Stimulated activated effector memory CD8-positive, alpha-beta T cell treated with anti-CD3 and anti-CD28 coated beads, Interleukin-12 subunit alpha, Interleukin-12 subunit beta, amount 100 ng/mL, for 72 hours (primary cell): Measurements from ENCODE around the gene SYCE1L.

Source experiments
- ATAC-seq: fragments of 150-1000 bp; cut with Tn5 transposase; 2 replicates; pipeline ENCODE4 v1.10.0; 2021
- DNase-seq, 2 donors: peaks; one replicate each; pipeline ENCODE4 v3.0.0; 2021 to 2022; ENCODE audit warnings: low spot score in 2 of 2
- H3K27ac Mint-ChIP-seq: one replicate; pipeline ENCODE4 v1.8.0; 2022; ENCODE audit warnings: mild to moderate bottlenecking, mixed read lengths
- H3K36me3 Mint-ChIP-seq: one replicate; pipeline ENCODE4 v1.8.0; 2022; ENCODE audit warnings: mild to moderate bottlenecking, mixed read lengths
- H3K4me1 Mint-ChIP-seq: one replicate; pipeline ENCODE4 v1.8.0; 2022; ENCODE audit warnings: mixed read lengths
- H3K4me3 Mint-ChIP-seq: one replicate; pipeline ENCODE4 v1.8.0; 2022; ENCODE audit warnings: mild to moderate bottlenecking, mixed read lengths
- H3K9me3 Mint-ChIP-seq: one replicate; pipeline ENCODE4 v1.8.0; 2022; ENCODE audit warnings: mixed read lengths

The SYCE1L gene

DNA sequence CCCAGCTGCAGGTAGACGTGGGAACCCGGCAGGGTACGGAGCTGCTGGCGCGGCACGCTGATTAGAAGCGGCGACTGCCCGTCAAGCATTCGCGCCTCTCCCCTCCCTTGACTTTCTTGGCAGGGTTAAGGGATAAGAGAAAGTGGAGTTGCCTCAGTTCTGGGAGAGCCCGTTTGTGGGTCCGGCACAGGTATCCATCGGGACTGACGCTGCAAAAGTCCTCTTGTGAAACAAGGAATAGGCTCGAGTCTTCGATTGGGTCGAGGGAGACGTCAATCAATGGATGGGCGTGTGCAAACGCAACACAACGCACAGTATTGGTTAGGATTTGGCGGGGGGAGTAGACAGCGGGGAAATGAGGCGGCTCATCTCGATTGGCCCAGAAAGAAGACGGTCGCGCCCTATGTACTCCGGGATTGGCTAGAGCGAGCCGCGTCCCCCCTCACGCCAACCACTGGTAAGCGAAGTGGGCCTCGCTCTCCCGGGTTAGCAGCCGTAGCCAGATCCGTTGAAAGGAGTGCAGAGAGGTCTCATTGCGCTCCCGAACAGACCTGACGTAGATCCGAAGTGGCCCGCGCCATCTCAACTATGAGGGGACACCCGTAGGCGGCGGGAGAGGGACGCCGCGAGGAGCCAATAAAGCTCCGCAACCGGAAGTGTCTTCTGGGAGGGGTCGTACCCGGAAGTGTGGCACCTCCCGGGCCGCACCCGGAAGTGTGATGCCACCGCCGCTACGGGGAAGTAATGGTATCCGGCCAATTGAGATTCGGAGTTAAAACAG is 8.5 kb upstream of the SYCE1L start, which contains the start of gene MON1B:
MON1B (plus strand) TSS at position 713 of the 781 bp plus-strand sequence. CDS start 296 bp downstream, outside the sequence.
- Mint-ChIP-seq H3K4me3 (peak within 1 kb of the TSS; percentile 88), H3K36me3 (peaks cover 39% of the 10 kb centered on the region), H3K27ac (peak within 1 kb of the TSS; percentile 99), H3K9me3 (no peaks in the 10 kb centered on the region), H3K4me1 (peaks cover 45% of the 10 kb centered on the region)
- ATAC-seq (peak; percentile 98), DNase-seq (peak; percentile 77 to 95)

DNA sequence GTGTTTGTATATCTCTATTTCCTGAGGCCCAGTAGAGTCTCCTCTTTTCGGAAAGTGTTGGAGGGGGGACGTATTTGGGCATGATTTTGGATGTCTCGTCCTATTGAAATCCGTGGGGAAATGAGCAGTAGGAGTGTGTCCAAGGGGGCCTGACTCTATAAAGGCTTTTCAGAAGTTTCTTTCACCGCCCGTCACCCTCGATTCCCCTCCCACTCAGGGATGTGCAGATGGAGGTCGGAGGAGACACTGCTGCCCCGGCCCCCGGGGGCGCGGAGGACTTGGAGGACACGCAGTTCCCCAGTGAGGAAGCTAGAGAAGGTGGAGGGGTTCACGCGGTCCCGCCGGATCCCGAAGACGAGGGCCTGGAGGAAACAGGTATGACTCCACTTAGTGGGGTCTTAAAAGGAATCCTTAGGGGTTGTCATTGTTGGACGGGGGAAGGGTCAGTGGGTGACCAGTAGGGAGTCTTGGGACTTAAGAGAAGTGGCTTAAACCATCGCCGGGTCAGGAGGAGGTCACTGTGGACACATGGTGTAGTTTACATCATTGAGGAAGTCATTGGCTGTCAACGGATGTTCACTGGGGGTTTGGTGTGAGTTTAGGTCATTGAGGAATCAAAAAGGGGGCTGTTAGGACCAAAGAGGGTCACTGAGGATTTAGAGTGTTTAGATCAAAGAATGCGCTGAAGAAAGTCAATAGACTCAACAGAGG is 7.8 kb upstream of the SYCE1L start:
- peak overlapping the region; percentile 99 for H3K27ac Mint-ChIP-seq
- peaks cover 47% of the 10 kb centered on the region for H3K36me3 Mint-ChIP-seq
- ATAC-seq, result no peak
- peaks cover 48% of the 10 kb centered on the region for H3K4me1 Mint-ChIP-seq
- DNase-seq, result no peak
- peak overlapping the region; percentile 88 for H3K4me3 Mint-ChIP-seq
- H3K9me3 Mint-ChIP-seq, result no peaks in the 10 kb centered on the region

DNA sequence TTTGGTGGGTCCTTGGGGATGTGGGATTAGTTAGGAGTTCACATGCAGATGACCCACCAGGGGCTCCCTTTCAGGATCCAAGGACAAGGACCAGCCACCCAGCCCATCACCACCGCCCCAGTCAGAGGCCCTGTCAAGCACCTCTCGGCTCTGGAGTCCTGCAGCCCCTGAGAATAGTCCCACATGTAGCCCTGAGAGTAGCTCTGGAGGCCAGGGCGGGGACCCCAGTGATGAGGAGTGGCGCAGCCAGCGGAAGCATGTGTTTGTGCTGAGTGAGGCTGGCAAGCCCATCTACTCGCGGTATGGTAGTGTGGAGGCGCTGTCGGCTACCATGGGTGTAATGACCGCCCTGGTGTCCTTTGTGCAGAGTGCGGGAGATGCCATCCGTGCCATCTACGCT is 5.8 kb upstream of the SYCE1L start:
- ATAC-seq (no peak), DNase-seq (no peak)
- Mint-ChIP-seq H3K27ac (peak overlapping the region; percentile 99), H3K36me3 (peaks cover 66% of the 10 kb centered on the region), H3K9me3 (no peaks in the 10 kb centered on the region), H3K4me1 (peaks cover 48% of the 10 kb centered on the region), H3K4me3 (peak overlapping the region; percentile 88)

DNA sequence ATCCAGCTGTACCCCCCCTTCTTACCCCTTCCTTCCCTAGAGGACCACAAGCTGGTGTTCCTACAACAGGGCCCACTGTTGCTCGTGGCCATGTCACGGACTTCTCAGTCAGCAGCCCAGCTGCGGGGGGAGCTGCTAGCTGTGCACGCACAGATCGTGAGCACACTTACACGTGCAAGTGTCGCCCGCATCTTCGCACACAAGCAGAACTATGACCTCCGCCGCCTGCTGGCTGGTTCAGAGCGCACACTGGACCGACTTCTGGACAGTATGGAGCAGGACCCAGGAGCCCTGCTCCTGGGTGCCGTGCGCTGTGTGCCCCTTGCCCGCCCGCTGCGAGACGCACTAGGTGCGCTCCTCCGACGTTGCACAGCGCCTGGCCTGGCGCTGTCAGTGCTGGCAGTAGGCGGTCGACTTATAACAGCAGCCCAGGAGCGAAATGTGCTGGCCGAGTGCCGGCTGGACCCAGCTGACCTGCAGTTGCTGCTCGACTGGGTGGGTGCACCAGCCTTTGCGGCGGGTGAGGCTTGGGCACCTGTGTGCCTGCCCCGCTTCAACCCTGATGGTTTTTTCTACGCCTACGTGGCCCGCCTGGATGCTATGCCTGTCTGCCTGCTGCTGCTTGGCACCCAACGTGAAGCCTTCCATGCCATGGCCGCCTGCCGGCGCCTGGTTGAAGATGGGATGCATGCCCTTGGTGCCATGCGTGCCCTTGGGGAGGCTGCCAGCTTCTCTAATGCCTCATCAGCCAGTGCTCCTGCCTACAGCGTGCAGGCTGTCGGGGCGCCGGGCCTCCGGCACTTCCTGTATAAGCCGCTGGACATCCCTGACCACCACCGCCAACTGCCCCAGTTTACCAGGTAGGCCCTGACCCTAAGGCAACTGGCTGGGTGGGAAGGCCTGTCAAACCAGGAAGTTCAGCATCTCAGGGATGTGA is 4.6 kb upstream of the SYCE1L start:
- H3K4me3 Mint-ChIP-seq, result no peak overlapping the region
- peaks cover 78% of the 10 kb centered on the region for H3K36me3 Mint-ChIP-seq
- ATAC-seq (no peak), DNase-seq (no peak)
- peaks cover 48% of the 10 kb centered on the region for H3K4me1 Mint-ChIP-seq
- H3K9me3 Mint-ChIP-seq, result no peaks in the 10 kb centered on the region
- no peak overlapping the region for H3K27ac Mint-ChIP-seq

DNA sequence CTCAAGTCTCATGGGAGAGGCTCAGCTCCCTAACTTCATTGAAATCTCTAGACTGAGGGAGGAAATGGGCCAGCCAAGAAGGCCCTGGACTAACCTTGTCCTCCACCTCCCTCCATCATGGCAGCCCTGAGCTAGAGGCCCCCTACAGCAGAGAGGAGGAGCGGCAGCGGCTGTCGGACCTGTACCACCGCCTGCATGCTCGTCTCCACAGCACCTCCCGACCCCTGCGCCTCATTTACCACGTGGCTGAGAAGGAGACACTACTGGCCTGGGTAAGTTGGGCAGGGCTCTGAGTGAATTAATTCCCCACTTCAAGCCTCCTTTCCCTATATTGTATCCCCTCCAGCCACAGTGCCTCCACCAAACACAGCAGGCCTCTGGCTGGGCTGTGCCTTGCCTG is 3.8 kb upstream of the SYCE1L start:
- Mint-ChIP-seq H3K27ac (peak overlapping the region; percentile 39), H3K4me3 (no peak overlapping the region), H3K9me3 (no peaks in the 10 kb centered on the region), H3K4me1 (peaks cover 48% of the 10 kb centered on the region), H3K36me3 (peaks cover 87% of the 10 kb centered on the region)
- DNase-seq (no peak), ATAC-seq (no peak)

DNA sequence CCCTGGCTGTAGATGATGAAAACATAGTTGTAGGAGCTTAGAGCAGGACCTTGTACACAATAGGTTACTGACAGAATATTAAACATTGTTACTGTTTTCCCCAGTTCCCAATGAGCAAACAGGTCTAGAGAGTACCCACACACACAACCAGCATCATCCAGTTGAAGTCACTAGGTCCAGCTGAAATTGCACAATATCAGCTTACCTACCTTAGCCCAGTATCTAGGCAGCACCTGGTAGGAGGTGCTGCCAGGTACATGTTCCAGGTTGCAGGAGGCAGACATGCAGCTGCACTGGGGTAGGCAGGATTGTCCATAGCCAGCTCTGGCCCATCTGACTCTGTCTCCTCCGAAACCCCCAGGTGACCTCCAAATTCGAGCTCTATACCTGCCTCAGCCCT is 1.5 kb upstream of the SYCE1L start:
- Mint-ChIP-seq H3K4me3 (no peak overlapping the region), H3K4me1 (peaks cover 29% of the 10 kb centered on the region), H3K27ac (no peak overlapping the region), H3K36me3 (peaks cover 91% of the 10 kb centered on the region), H3K9me3 (no peaks in the 10 kb centered on the region)
- ATAC-seq (no peak), DNase-seq (no peak)

DNA sequence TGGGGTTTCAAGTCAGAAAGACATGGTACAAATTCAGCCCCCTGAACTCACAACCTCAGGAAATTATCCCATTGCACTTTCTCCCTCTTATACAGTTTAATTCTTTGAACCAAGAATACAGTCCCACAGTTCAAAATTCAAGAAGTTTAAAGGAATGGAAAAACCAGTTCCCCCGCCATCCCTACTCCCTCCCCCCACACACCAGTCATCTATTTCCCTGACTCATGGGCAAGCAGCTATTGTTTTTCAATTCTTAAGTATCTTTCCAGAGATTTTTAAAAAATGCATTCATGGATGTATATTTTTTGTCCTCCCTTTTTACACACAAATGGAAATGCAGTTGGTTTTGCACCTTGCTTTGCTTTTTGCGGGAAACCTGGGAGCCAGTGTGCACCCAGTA is 7.3 kb downstream of the SYCE1L start:
- peaks cover 14% of the 10 kb centered on the region for H3K36me3 Mint-ChIP-seq
- no peaks in the 10 kb centered on the region for H3K9me3 Mint-ChIP-seq
- ATAC-seq (no peak), DNase-seq (no peak)
- peaks cover 3% of the 10 kb centered on the region for H3K4me1 Mint-ChIP-seq
- no peak overlapping the region for H3K4me3 Mint-ChIP-seq
- peak overlapping the region; percentile 50 for H3K27ac Mint-ChIP-seq

DNA sequence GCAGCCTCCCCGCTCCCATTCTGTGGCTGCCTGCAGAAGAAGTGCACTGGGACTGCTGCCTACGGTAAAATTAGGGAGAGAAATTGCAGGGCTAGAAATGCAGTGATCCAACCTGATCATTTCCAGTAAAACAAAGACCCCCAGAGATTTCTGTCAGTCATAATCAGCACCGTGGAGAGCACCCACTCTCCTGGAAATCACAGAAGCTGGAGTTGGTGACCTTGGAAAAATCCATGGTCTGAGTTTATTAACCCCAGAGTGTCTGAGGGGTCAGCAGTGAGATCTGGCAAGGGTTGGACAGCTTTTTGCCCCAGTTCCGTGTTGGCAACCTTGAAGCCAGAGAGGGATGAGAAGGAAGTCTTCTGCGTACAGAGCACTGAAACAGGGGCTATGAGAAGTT is 7.8 kb downstream of the SYCE1L start:
- Mint-ChIP-seq H3K9me3 (no peaks in the 10 kb centered on the region), H3K4me1 (peaks cover 8% of the 10 kb centered on the region), H3K27ac (no peak overlapping the region), H3K36me3 (peaks cover 9% of the 10 kb centered on the region), H3K4me3 (no peak overlapping the region)
- DNase-seq, result no peak
- ATAC-seq, result no peak

DNA sequence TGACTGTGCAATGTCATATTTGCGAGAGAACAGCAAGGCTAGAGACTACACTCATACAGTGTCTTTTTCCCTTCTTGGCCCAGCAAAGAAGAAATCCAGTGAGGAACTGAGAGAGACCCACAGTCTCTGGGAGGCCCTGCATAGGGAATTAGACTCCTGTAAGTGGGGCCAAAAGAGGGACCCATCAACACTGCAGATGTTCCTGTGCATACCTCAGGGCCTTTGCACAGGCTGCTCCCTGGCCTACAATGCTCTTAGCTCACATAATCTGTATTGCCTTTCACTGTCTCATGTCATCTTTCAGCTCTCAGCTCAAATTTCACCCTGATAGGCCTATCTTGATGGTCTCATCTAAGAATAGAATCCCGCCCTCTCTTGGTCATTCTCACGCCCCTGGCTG is 9.2 kb downstream of the SYCE1L start:
- H3K36me3 Mint-ChIP-seq, result no peaks in the 10 kb centered on the region
- no peak overlapping the region for H3K4me3 Mint-ChIP-seq

DNA sequence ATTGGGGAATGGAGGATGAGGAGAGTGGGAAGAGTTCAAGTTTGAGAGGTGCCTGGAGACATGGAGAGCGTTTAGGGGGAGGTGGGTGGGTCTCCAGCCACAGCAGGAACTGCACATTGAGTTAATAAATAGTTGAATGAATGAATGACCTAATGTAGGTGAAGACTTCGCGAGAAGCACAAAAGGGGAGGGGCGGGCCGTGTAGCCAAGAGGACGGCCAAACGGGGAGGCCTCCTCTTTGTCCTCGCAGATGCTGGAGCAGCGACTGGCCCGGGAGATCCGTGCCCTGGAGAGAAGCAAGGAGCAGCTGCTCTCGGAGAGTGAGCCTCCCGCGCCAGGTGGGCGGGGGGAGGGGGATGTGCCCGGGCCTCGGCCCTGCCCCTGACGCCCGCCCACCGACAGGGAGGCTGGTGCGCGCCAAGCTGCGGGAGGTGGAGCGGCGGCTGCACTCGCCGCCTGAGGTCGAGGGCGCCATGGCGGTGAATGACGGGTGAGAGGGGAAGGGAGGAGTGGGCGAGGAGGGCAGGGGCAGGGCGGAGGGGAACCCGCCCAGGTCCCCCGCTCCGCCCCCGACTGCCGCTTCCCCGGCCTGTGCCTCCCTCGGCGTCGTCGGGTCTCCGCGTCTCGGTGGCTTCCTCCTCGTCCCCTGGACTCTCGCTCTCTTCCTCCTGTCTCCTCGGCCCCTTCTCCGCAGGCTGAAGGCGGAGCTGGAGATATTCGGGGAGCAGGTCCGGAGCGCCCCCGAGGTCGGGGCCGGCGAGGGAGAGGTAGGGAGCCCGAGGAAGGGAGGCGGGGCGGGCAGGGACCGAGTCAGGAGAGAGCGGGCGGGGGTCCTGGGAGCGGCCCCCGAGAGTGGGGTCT is 12.9 kb downstream of the SYCE1L start:
- Mint-ChIP-seq H3K27ac (peak overlapping the region; percentile 70), H3K9me3 (no peaks in the 10 kb centered on the region), H3K36me3 (no peaks in the 10 kb centered on the region), H3K4me1 (peaks cover 19% of the 10 kb centered on the region), H3K4me3 (peak overlapping the region; percentile 80)
- ATAC-seq (peak; percentile 83), DNase-seq (peak; percentile 55 to 83)

More for the DNA sequence above, 9.2 kb downstream of the SYCE1L start:
- no peak overlapping the region for H3K27ac Mint-ChIP-seq
- DNase-seq, result no peak
- peaks cover 13% of the 10 kb centered on the region for H3K4me1 Mint-ChIP-seq
- ATAC-seq, result no peak
- no peaks in the 10 kb centered on the region for H3K9me3 Mint-ChIP-seq

DNA sequence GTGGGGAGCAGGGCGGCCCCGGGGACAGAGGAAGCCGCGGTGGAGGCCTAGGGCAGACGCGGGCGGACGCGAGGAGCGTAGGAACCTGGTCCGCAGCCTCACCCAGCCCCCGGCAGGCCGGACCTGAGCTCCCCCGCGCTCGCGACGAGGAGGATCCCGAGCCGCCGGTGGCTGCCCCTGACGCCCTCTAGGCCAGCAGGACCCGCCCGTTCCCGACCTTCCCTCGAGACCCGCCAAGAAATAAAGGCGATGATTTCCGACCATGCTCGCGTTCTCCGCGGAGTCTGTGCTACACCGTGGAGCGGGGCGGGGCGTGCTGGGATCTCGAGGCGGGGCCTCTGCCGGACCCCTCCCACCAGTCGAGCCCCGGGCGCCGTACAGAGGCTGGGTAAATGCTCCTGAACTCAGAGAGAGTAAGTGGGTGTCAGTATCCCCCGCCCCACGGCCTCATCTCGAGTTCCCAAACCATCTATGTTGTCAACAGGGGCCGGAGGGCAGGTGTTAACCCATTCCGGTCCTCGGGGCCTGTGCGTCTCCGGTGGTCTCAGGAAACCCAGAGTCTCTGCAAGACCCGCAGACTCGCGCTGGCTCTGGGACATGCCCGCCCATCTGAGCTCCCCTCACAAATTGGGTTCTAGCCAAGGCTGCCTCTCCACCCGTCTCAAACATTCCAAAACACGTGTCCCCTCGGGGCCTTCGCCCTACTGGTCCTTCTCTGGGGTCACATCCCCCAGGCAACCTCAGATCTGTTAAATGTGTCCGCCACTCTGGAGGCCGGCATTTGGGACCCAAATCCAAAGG is 13.7 kb downstream of the SYCE1L start:
- H3K4me1 Mint-ChIP-seq, result peaks cover 19% of the 10 kb centered on the region
- H3K27ac Mint-ChIP-seq, result no peak overlapping the region
- ATAC-seq, result peak; percentile 89
- H3K9me3 Mint-ChIP-seq, result no peaks in the 10 kb centered on the region
- peak overlapping the region; percentile 80 for H3K4me3 Mint-ChIP-seq
- no peaks in the 10 kb centered on the region for H3K36me3 Mint-ChIP-seq
- peak; percentile 73 to 86 for DNase-seq

DNA sequence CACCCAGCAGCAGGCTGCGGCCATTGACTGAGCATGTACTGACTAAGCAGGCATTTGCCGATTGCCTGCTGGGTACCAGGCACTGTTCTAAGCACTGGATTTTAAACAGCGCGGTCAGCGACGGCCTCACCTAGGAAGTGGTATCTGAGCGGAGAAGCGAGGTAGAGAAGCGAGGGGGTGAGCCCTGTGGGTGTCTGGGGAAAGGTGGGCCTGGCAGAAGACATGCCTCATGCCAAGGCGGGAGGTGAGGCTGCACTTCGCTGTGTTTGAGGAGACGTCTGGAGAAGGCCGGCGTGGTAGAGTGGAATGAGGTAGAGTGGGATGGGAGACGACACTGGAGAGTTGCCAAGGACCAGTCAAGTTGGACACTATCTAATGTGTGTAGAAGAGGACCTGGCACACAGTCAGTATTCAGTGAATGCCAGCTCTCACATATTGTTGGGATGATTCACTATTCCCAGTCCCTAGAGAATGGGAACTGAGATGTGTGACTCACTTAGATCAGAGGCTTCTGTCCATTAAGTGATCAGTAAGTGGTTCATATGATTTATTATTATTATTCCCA is 14.4 kb downstream of the SYCE1L start:
- Mint-ChIP-seq H3K27ac (no peak overlapping the region), H3K4me1 (peaks cover 19% of the 10 kb centered on the region), H3K9me3 (no peaks in the 10 kb centered on the region), H3K36me3 (no peaks in the 10 kb centered on the region), H3K4me3 (peak overlapping the region; percentile 80)
- ATAC-seq (no peak), DNase-seq (no peak)

DNA sequence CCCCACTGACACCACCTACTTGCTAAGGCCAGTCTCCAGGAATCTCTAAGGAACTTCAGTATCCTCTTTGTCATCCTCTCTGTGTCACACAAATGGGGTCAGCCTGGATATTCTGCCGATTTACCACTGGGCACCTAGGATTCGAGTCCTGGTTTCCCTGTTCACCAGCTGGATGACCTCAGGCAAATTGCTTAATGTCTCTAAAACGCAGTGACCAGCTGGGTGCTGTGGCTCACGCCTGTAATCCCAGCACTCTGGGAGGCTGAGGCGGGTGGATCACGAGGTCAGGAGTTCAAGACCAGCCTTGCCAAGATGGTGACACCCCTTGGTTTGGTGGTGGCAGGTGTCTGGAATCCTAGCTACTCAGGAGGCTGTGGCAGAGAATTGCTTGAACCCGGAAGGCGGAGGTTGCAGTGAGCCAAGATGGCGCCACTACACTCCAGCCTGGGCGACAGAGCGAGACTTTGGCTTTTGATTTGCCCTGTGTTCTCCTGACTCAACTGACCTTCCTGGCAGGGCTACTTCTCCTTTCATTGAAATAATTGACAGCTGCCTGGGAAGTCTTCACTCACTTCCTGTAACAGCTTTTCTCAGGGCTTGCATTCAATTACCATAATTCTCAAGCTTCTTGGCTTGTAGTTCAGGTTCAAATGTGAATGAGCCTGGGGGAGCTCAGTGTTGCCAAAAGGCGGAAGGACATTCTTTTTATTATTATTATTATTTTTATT is 15.4 kb downstream of the SYCE1L start:
- no peaks in the 10 kb centered on the region for H3K36me3 Mint-ChIP-seq
- no peak for ATAC-seq
- H3K4me3 Mint-ChIP-seq, result no peak overlapping the region
- DNase-seq, result no peak
- no peaks in the 10 kb centered on the region for H3K9me3 Mint-ChIP-seq
- H3K4me1 Mint-ChIP-seq, result peaks cover 19% of the 10 kb centered on the region
- no peak overlapping the region for H3K27ac Mint-ChIP-seq
